ENCODE results near the gene ALDH3A2.
A peak's percentile ranks its signal among the peaks of the same experiment; 100 is the strongest.
"Not testable (repeated sequence)": the region's sequence is repeated elsewhere in the genome, so short reads cannot be mapped to it uniquely, and the experiment has no call there.

Gene ALDH3A2

GRCh38 chr17:19678581-19679453 lies 30.3 kb downstream of the ALDH3A2 start:
- no peak for DNase-seq (ENCODE audit: low spot score)

DNA sequence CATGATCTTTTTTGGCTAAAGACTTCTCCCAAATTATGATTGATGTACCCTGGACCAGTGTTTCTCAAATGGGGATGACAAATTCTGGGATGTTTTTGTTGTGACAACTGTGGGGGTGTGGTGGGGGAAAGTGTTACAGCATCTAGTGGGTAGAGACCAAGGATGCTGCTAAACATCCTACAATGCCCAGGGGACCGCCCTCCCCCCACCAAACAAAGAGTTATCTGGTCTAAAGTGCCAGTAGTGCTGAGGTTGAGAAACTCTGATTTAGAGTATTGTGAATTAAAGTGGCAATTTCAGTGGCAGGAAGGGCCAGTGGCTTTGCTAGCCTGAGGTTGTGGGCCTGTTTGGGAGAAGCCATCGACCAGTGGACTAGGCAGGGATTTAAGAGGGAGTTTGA lies 34.6 kb downstream of the ALDH3A2 start:
- no peak for DNase-seq (ENCODE audit: low spot score)

- DNase-seq (ENCODE audit: low spot score), result not testable (repeated sequence)
Measured at GRCh38 chr17:19684909-19685580, 36.5 kb downstream of the ALDH3A2 start.

GRCh38 chr17:19686400-19687090 lies 38.0 kb downstream of the ALDH3A2 start:
- no peak for DNase-seq (ENCODE audit: low spot score)

- DNase-seq (ENCODE audit: low spot score), result no peak
Measured at GRCh38 chr17:19702217-19702641, 53.7 kb downstream of the ALDH3A2 start.

- DNase-seq (ENCODE audit: low spot score), result no peak
Measured at GRCh38 chr17:19703106-19703827, 54.7 kb downstream of the ALDH3A2 start.

DNA sequence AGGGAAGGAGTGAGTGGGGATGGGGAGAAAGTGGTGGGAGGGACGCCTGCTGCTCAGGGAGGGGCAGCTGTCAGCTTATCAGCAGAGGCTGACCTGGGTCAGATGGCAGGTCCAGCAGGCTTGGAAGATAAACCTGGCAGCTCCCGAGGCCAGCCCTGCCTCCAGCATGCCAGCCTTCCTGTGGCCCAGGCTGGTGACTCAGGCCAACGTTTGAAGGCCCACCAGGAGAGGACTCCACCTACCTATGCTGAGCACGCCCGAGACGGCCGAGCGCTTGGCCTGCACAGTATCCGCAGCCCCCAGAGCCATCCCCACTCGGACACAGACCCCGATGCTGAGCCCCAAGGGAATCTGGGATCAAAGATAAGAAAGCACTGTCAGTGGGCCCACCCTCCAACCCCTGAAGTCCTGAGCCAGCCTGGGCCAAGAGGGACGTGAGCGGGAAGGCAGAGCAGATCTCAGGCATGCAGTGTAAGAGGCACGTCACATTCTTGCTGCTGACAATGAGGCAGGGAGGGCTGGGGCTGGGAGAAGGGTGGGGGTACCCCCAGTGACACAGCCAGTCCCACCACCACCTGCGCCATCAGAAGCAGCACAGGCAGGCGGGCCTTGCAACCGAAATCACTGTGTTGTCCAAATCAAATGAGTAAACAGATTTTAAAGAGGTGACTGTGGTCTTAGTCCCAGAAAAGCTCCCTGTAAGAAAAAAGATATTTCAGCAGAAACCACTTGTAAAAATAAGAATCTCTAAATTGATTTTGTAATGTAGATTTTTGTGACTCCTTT lies 55.5 kb downstream of the ALDH3A2 start:
- no peak for DNase-seq (ENCODE audit: low spot score)

- DNase-seq (ENCODE audit: low spot score), result no peak
Measured at GRCh38 chr17:19705201-19705600, 56.6 kb downstream of the ALDH3A2 start.

GRCh38 chr17:19705771-19706770 lies 57.5 kb downstream of the ALDH3A2 start:
- DNase-seq (ENCODE audit: low spot score), result peak; percentile 5

- no peak for DNase-seq (ENCODE audit: low spot score)
Measured at GRCh38 chr17:19706791-19707727, 58.5 kb downstream of the ALDH3A2 start.

GRCh38 chr17:19707728-19708221 lies 59.2 kb downstream of the ALDH3A2 start:
- DNase-seq (ENCODE audit: low spot score), result peak; percentile 2

GRCh38 chr17:19708431-19709175 lies 60.1 kb downstream of the ALDH3A2 start:
- DNase-seq (ENCODE audit: low spot score), result no peak

- DNase-seq (ENCODE audit: low spot score), result peak; percentile 4
Measured at GRCh38 chr17:19709841-19710240, 61.3 kb downstream of the ALDH3A2 start.

GRCh38 chr17:19712436-19713004 lies 64.0 kb downstream of the ALDH3A2 start:
- no peak for DNase-seq (ENCODE audit: low spot score)

DNA sequence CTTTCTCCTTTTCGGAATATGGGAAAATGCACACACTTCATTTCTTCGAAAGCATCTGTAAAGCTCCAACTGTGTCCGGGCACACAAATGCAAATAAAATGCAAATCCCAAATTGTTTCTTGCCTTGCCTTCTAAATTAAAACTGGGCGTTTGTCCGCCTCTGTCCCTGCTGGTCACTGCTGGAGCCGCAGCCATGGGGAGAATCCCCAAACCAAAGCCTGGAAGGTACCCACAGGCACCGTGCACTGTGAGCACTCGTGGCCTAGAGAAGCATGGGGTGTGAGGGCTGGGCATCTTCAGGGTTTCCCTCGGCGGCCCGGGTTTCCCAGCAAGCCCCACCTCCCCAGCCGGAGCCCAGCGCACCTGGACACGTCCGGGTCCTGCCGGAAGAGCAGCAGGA lies 64.9 kb downstream of the ALDH3A2 start:
- DNase-seq (ENCODE audit: low spot score), result no peak

DNA sequence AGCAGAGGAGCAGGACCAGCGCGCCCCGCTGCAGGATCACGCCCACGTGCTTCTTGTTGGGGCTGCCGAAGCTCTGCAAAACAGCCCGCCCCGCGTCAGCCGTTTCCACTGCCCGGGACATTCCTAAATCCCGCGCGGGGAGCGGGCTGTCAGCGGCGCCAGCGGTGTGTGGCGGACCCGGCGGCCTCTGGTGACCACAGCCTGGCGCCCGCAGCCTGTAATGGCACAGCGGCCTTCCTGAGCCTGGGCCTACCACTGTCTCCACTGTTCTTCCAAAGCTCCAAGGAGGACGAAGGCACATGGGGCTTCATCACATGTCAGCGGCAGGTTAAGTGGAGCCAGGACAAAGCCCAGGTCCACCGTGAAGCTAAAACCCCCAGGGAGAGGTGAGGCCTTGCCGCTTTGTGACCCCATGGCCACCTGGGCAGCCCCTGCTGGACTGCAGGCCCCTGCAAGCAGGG lies 65.4 kb downstream of the ALDH3A2 start:
- no peak for DNase-seq (ENCODE audit: low spot score)
